AG04449 (cell line): ENCODE data around the gene PRKN.

ENCODE experiments used
- CTCF ChIA-PET: fragments of 350-600 bp; formaldehyde crosslinking; extraction: SDS; loops from one replicate; lab custom pipeline; 2021; ENCODE audit warnings: antibody characterized with exemption; lab: Yijun Ruan, JAX
- POLR2A ChIA-PET: fragments of 400-600, 350-600 bp; formaldehyde crosslinking; extraction: SDS; loops from one replicate; lab custom pipeline; 2020; ENCODE audit warnings: antibody characterized with exemption, inconsistent platforms; lab: Yijun Ruan, JAX
- DNase-seq: peaks from one replicate; pipeline ENCODE4 v3.0.0-alpha.2; 2010; ENCODE audit warnings: low read depth, low spot score
- H3K4me3 ChIP-seq: 2 replicates; pipeline ENCODE4 v1.5.1; 2011; ENCODE audit warnings: low read depth, mild to moderate bottlenecking, control low read depth, low read length
- CTCF ChIP-seq: IDR thresholded peaks from one replicate; pipeline ENCODE4 v1.5.1; 2011; ENCODE audit warnings: mild to moderate bottlenecking, moderate library complexity, low read length, control low read depth, inconsistent platforms; ENCODE audit not compliant: insufficient read depth; ENCODE audit errors: missing control alignments

Gene PRKN

GRCh38 chr6:162468326-162468725, 259.2 kb downstream of the PRKN start:
- H3K4me3 ChIP-seq, result no peak overlapping the region
- no peak for TF ChIP-seq CTCF
- POLR2A ChIA-PET, result no interaction called here
- DNase-seq, result no peak
- CTCF ChIA-PET, result no interaction called here

GRCh38 chr6:162467679-162468078, 259.9 kb downstream of the PRKN start:
- no peak for TF ChIP-seq CTCF
- ChIA-PET POLR2A (no interaction called here), CTCF (no interaction called here)
- no peak for DNase-seq
- no peak overlapping the region for H3K4me3 ChIP-seq

- TF ChIP-seq CTCF, result no peak
- DNase-seq, result no peak
- ChIA-PET CTCF (no interaction called here), POLR2A (no interaction called here)
- no peak overlapping the region for H3K4me3 ChIP-seq
Measured at GRCh38 chr6:162463576-162463975, 264.0 kb downstream of the PRKN start.

- TF ChIP-seq CTCF, result no peak
- DNase-seq, result no peak
- no peak overlapping the region for H3K4me3 ChIP-seq
- ChIA-PET POLR2A (no interaction called here), CTCF (no interaction called here)
Measured at GRCh38 chr6:162459985-162460384, 267.6 kb downstream of the PRKN start.

GRCh38 chr6:162450358-162450757, 277.2 kb downstream of the PRKN start:
- H3K4me3 ChIP-seq, result no peak overlapping the region
- POLR2A ChIA-PET, result no interaction called here
- no peak for DNase-seq
- TF ChIP-seq CTCF, result no peak
- CTCF ChIA-PET, result no interaction called here

- no peak overlapping the region for H3K4me3 ChIP-seq
- ChIA-PET CTCF (no interaction called here), POLR2A (no interaction called here)
- no peak for TF ChIP-seq CTCF
- DNase-seq, result no peak
Measured at GRCh38 chr6:162448294-162448693, 279.3 kb downstream of the PRKN start.
